GM18861 (cell line): ENCODE results near the gene SLC39A7.
A peak's percentile ranks its signal among the peaks of the same experiment; 100 is the strongest.

Experiments
- ATAC-seq: cut with Tn5 transposase; IDR thresholded peaks from one replicate; pipeline ENCODE4 v1.9.1; 2021; ENCODE audit not compliant: unreplicated experiment

SLC39A7 gene, protein sequence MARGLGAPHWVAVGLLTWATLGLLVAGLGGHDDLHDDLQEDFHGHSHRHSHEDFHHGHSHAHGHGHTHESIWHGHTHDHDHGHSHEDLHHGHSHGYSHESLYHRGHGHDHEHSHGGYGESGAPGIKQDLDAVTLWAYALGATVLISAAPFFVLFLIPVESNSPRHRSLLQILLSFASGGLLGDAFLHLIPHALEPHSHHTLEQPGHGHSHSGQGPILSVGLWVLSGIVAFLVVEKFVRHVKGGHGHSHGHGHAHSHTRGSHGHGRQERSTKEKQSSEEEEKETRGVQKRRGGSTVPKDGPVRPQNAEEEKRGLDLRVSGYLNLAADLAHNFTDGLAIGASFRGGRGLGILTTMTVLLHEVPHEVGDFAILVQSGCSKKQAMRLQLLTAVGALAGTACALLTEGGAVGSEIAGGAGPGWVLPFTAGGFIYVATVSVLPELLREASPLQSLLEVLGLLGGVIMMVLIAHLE

DNA sequence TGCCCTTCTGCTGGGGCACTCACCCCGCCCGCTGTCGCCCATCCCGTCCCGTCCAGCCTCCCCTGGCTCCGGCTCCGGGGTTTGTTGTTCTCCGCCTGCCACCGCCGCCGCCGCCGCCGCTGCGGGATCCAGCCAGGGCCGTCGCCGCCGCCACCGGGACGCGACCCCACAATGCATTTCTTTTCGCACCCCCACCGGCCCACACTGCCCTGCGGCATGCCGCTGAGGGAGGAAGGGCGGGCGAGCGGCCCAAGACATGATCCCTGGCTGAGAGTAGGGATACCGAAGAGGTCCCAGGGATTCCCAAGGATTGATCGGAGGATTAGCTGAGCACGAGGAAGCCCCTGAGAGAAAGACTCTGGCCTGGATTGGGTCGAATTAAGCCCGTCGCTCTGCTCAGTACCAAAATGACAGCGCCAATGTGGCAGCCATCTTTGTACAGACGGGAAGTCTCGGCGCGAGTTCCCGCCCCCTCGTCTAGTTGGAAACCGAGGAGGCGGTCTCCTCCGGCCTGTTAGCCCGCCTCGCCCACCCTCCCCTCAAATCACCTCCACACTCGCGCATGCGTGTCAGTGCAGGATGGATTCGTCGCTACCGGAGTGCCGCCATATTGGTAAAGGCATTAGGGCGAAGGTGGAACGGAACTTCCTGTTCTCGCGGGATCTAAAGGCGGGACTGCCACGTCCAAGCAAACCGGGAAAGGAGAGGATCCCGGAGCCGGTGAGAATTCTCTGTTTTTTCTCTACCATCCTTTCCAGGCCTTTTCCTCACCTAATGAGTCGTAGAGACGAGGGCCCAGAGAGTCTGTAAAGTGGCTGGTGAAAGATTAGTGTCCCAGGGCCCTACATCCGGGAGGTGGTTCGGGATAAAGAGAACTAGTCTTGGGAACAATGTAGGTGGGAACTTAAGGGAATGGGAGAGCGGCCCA, at the start of gene SLC39A7, which contains the start of gene RXRB:
TSS of gene SLC39A7 (plus strand) at position 649 of the 928 bp plus-strand sequence. CDS start 379 bp downstream, outside the sequence.
TSS of gene RXRB (minus strand) at position 447 of the 928 bp plus-strand sequence. CDS start at position 258, 189 bp downstream.
- peak; percentile 43 for ATAC-seq

DNA sequence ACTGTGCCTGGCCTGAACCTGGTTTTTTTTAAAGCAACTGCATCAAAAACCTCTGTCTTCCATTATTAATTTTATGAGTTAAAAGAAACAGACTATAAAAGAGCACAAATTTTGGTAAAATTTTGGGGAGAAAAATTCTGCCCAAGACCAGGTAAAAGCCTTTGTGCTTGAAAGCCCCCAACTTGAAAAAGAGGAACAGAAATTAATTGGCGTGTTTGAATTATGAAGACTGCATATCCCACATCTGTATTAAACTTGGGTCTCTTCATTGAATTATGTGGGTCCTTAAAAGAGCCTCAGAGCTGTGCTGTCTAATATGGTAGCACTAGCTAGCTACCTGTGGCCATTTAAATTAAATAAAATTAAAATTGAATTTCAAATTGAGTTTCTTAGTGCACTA, 49.6 kb upstream of the SLC39A7 start:
- ATAC-seq = no peak

DNA sequence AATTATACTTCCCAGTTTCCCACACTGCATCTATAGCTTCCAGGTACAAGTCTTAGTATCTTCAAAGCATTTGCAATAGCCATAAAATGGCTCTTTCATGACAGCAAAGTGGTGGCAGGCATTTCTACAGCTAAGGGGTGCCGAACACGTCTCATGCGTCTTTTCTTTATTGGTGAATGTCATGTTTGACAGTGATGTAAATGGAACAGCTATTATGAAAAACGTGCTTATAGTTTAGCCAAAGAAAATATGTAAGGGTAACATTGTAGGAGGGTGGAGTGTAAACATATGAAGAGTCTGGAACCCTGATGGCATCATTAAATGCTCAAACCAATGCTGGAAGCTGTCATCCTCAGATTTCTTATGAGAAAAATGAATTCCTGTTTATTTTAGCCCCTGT, 46.3 kb upstream of the SLC39A7 start:
- no peak for ATAC-seq

DNA sequence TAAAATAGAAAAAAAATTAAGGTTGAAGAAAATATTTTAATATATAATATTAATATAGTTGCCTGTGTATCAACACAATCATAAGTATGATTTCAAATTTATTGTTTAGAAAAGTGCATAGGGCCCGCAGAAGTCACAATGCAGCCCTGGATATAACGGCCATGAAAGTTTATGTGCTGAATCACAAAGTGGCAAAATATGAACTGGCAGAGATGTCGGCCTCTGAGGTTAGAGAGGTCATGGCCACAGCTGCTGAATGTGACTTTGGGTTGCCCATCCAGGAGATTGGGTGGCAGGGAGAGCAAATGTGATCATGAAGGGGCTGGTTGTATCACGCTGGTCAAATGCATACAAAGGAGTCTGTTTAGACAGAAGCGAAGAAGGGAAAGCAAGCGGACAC, 44.1 kb upstream of the SLC39A7 start:
- ATAC-seq = no peak

DNA sequence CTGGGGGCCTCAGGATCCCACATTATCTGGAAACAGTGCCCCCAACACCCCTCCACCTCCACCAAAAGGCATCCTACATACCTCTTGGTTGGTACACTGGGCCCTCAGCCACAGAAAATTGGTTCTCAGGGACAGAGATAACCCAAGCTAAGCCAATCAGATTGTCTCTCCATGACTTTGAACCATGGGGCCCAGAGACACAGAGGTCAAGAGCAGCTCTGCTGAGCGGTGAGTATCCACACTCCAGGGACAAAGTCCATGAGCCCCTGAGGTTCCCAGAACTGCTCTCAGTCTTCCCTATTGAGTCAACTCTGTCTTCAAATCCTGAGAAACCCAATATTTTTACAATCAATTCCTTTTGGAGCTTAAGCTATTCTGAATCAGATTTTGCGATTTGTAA, 43.7 kb upstream of the SLC39A7 start:
- ATAC-seq = no peak

DNA sequence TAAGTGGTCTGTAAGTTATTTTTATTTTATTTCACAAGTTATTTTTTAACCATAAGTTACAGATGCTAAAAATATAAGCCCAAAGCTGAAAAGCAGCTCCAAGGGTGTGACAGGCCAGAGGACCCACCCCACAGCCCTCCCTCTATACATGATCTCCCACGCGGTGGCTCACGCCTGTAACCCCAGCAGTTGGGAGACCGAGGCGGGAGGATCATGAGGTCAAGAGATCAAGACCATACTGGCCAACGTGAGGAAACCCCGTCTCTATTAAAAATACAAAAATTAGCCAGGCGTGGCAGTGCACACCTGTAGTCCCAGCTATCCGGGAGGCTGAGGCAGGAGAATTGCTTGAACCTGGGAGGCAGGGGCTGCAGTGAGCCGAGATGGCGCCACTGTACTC, 40.6 kb upstream of the SLC39A7 start:
- no peak for ATAC-seq

DNA sequence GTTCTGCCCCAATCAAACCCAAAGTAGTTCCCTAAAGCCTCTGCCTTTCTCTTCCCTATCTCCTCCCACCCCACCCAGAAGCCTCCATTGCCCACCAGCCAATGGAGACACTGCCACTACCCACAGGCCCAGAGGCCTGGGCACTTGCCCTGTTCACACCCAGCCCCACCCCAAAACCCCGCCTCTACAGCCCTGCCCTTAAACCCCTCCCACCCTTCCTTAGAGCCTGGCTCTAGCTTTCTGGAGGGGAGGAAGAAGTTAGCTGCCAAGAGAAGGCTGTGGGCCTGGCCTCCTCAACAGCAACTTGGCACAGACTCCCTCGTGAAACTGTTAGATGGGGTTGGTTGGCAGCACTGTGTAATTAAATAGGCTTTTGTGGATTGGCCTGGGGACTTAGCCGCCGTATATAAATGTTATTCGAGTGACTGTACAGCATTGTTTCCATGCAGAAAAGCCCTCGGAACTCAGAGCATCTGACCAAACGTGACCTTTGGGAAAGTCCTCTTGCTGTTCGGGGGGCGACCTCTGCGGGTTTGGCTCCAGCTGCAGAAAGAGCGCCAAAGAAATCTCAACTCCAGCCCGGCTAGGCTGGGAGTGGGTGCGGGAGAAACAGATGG, 39.8 kb upstream of the SLC39A7 start:
- no peak for ATAC-seq

DNA sequence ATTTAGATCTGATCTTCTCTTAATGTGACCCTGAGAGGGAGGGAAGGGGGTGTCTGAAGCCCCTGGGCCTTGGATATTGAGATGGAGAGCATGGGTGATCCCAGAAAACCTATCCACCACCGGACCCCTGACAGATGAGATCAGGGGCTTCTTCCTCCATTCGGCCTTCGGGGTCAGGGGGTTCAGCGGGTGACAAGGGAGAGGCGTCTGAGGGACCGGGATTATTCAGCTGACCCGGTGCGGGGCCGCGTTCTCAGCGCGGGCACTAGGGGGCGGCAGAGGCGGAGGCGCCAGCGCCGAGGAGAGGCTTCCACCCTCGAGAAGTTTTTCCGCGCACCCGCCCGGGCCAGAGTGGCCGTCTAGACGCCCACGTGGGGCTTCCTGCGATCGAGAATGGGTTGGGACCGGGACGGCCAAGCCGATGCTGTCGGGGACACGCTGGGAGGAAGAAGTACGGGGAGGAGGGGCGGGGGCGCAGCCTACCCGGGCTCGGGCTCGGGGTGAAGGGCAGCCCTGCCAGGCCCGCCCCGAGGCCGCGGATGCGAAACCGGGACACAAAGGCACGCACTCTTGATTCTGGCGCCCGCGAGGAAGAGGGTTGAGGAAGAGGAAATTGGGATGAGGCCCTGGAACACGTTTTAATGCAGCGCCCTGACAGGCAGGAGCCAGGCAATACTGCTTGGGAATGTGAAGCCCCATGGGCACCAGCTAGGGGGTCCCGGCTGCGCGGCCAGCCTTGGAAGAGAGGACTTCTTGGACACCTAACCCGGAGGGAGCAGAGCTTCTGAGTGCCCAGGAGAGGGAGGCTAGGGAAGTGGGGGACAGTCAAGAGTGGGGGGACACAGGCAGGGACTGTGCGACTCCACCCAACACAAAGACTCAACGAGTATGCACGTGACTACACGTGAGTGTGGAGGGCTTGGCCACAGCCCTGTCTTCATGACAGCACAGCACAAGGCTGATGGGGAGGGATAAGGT, 39.0 kb upstream of the SLC39A7 start:
- ATAC-seq = no peak

DNA sequence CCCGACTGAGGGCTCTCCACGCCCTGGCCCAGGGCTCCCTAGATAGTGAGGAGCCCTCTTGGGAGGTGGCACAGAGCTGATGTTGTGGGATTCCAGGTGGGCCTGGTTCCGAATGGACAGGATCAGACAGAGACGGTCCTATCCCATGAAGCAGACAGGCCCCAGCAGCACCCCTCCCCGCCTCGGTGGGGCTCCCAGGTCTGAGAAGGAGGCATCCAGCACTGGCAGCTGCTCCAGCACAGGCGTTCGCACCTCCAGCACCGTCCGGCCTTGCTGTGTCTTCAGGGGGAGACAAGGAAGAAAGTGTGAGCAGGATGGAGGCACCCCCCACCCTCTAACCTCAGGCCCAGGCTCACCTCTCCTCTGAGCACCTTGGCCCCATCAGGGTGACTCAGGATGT, 37.1 kb upstream of the SLC39A7 start:
- ATAC-seq = no peak

DNA sequence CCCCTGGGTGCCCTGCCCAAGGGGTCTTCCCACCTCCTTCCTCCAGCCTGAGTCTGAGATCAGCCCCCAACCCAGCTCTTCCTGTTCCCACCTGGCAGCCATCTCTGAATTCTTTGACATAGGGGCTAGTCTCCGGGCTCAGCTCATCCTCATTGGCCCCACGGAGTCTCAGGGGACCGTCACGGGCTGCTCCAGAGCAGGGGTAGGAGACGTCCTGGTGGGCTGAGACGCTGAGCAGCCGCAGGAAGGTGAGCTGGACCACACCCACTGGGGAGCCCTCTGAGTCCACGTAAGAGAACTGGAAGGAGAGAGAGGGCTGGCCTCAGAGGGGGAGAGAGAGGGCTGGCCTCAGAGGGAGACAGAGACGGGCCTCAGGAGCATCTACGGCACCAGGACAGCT, 36.5 kb upstream of the SLC39A7 start:
- no peak for ATAC-seq

DNA sequence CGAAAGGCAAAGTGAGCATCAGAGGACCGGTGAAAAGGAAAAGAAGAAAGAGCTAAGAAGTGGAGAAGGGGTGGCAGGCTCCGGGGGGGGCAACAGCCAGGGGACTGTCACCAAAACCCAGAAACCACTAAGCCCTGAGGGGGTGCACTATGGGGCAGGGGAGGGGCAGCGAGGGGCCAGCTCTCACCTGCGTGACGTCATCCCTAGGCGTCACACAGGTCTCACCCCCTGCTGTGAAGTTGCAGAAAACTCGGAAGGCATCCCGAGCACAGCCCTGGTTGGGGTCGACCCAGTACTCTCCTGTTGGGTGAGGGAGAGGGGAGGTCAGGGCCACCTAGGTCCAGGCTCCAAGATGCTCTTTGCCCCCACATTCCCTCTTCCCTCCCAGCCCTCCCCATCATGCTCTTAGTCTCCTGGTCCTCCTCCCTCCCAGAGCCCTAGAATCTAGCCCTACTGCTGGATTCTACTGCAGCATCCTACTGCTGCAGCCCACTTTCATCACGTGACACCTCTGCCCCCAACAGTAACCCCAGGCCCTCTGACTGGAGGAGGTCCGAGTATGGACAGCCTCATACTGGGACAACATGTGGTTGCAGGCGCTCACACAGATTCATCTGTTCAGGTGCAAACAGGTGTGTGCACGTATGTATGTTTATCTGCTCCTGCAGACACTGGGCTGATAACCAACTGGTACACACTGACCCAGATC, 35.8 kb upstream of the SLC39A7 start:
- no peak for ATAC-seq

DNA sequence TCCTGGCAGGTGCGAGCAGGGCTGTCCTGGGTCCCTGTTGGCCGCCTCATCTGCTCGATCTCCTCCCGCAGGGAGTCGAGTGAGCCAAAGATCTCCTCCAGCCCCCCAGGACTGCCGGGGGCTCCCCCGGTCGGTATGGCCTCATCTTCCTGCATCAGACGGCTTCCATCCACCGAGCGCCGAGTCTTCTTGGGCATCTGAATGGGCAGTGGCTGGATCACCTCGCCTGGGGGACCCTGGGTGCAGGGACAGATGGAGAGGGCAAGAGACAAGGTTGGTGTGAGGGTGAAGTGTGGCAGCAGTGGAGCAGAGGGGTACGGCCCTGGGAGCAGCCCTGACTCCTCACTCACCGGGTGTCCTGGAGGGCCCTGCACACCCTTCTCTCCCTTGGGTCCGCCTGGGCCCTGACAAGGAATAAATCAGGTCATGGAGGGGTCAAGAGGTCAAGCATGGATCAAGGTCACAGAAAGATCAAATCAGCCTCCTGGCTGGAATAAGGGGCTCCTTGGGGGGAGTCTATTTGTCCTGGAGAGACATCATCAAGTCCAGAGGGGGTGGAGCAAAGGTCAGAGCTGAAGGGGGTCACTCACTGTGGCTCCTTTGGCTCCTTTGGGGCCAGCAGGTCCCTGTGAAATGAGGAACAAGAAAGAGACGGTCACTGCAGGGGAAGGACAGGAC, 34.9 kb upstream of the SLC39A7 start:
- ATAC-seq = no peak

DNA sequence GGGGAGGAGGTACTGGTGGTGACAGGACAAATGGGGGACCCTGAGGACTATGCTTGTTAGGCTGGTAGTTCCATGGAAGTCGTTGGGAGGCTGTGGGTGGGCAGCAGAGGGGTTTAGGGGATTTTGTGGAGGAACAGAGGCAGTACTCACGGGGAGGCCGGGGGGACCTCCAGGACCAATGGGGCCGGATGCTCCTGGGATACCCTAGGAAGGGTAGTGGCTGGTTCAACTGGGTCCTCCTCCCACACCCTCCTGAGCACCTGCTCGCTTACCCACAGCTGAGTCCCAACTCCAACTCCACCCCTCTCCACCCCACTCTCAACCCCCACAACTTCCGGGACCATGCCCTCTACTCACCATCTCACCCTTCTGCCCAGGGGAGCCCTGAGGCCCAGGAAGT, 34.3 kb upstream of the SLC39A7 start:
- no peak for ATAC-seq

DNA sequence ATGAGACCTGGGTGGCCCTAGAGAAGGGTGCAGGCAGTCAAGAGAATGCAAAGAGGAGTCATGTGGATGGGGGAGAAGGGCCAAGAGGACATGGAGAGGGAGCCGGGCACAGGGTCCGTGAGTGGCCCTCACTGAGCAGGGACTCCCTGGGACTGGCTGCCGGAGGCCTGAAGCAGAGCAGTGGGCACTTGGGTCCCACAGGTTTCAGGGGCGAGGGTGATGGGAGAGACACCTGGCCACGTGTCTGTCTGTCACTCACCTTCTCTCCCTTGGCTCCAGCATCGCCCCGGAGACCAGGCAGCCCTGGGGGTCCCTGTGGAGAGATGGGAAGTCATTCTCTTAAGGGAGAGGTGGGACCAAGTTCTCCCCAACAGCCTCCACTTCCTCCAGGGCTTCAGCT, 33.9 kb upstream of the SLC39A7 start:
- ATAC-seq = no peak

DNA sequence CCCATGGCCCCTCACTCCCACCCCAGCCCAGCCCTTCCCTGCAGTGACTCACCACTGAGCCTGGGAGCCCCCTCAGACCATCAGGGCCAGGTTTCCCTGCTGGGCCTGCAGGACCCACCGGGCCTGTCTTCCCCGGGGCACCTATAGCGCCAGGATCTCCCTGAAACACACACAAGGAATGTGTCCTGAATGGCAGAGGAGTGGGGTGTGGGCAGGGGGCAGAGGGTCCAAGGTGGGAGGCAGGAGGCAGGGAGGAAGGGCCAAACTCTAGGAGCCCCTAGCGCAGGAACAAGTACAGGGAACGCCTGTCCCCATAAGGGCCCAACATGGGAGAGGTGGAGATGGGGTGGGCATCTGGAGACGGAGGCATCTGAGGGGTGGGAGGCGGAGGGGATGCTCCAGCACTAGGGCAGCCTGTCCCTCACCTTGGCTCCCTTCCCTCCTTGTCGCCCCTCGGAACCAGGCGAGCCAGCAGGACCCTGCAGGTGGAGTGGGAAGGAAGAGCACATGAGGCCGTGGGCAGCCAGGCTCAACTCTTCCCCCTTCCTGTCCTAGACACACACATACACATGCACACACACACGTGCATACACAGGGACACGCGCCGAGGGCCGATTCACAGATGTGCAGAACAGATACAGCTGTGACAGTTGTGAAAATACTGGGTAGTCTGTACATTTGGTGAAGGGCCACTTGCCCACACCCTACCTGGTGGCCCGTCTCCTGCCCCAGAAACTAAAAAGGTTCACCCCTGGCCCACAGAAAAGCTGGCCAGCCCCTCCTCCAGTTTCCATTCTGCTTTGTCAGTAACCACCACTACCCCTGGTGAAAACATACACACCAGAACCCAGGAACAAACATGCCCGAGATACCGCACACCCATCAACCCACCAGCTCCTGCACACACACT, 33.0 kb upstream of the SLC39A7 start:
- ATAC-seq = no peak

DNA sequence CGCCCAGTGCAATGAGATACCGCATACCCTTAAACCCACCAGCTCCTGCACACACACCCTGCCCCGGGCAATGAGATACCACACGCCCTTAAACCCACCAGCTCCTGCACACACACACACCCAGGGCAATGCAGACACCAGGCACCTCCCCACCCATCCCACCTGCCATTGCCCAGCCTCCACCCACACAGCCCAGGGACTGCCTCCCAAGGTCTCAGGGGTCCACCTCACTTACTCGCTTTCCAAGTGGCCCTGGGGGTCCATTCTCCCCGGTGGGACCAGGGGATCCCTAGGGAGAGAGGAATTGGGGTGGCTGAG, 32.4 kb upstream of the SLC39A7 start:
- ATAC-seq = no peak

DNA sequence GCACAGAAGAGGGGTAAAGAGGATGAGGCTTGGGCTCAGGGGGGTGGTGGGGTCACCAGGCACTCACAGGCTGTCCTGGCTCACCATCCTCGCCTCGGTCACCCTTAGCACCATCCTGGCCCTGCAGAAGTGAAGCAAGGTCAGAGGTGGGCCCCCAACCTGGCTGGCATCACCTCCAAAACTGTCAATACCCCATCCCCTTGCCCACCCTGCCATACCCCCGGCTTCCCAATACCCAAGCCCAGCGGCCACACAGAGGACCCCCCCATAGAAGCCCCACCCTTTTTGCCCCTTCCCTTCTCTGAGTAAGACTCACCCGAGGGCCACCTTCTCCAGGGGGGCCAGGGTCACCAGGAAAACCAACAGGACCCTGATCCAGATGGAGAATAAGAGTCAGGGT, 32.0 kb upstream of the SLC39A7 start:
- no peak for ATAC-seq
